Type B pancreatic cell (in vitro differentiated cells): Measurements from ENCODE around the gene LRRN2. TPM values are rescaled to one million over a fixed set of nuclear protein-coding genes. Genes with fewer than 3 reads are reported as not detected.

Source experiments
- DNase-seq: peaks from one replicate; pipeline ENCODE4 v3.0.0; 2021; ENCODE audit warnings: mixed read lengths; ENCODE audit not compliant: unreplicated experiment; ENCODE audit errors: extremely low spot score
- H3K27ac Mint-ChIP-seq: 2 replicates; pipeline ENCODE4 v1.8.0; 2021; ENCODE audit warnings: mild to moderate bottlenecking, mixed read lengths
- H3K27me3 Mint-ChIP-seq: 2 replicates; pipeline ENCODE4 v1.8.0; 2021; ENCODE audit warnings: mixed read lengths
- H3K36me3 Mint-ChIP-seq: 2 replicates; pipeline ENCODE4 v1.8.0; 2021; ENCODE audit warnings: mixed read lengths
- H3K4me1 Mint-ChIP-seq: one replicate; pipeline ENCODE4 v1.8.0; 2021; ENCODE audit warnings: mixed read lengths; ENCODE audit not compliant: unreplicated experiment
- H3K4me3 Mint-ChIP-seq: 2 replicates; pipeline ENCODE4 v1.8.0; 2021; ENCODE audit warnings: mild to moderate bottlenecking, mixed read lengths
- H3K9me3 Mint-ChIP-seq: 2 replicates; pipeline ENCODE4 v1.8.0; 2021; ENCODE audit warnings: mixed read lengths
- CTCF ChIP-seq: fragments of 200-600 bp; sonication (generic); conservative IDR thresholded peaks from 2 replicates; pipeline ENCODE4 v1.5.0; 2021; ENCODE audit warnings: antibody characterized with exemption, mild to moderate bottlenecking
- total RNA-seq: library from RNA; stranded (reverse); gene quantifications from 2 replicates; pipeline ENCODE4 v1.2.1, GENCODE V29; 2021; ENCODE audit warnings: low replicate concordance

Gene LRRN2
- total RNA-seq, 1 donor from 2014 or later: 19.0 TPM

- Mint-ChIP-seq H3K9me3 (no peaks in the 10 kb centered on the region), H3K27ac (no peak overlapping the region), H3K4me3 (no peak overlapping the region), H3K36me3 (no peaks in the 10 kb centered on the region), H3K27me3 (peaks cover 69% of the 10 kb centered on the region), H3K4me1 (peaks cover 25% of the 10 kb centered on the region)
- no peak for DNase-seq
- TF ChIP-seq CTCF: no peak
These were observed 25.8 kb upstream of the LRRN2 start for GRCh38 chr1:204711103-204711946.

- no peak for DNase-seq
- Mint-ChIP-seq H3K9me3 (no peaks in the 10 kb centered on the region), H3K27me3 (peaks cover 68% of the 10 kb centered on the region), H3K4me1 (peaks cover 29% of the 10 kb centered on the region), H3K36me3 (no peaks in the 10 kb centered on the region), H3K4me3 (no peak overlapping the region), H3K27ac (no peak overlapping the region)
- no peak for TF ChIP-seq CTCF
These were observed 24.7 kb upstream of the LRRN2 start for GRCh38 chr1:204709960-204710912.

- DNase-seq: no peak
- Mint-ChIP-seq H3K4me1 (peaks cover 24% of the 10 kb centered on the region), H3K27me3 (peaks cover 63% of the 10 kb centered on the region), H3K9me3 (no peaks in the 10 kb centered on the region), H3K36me3 (no peaks in the 10 kb centered on the region), H3K27ac (no peak overlapping the region), H3K4me3 (no peak overlapping the region)
- TF ChIP-seq CTCF: no peak
These were observed 23.5 kb upstream of the LRRN2 start for GRCh38 chr1:204709021-204709420.

- Mint-ChIP-seq H3K27me3 (peaks cover 43% of the 10 kb centered on the region), H3K27ac (no peak overlapping the region), H3K9me3 (no peaks in the 10 kb centered on the region), H3K36me3 (no peaks in the 10 kb centered on the region), H3K4me1 (peaks cover 15% of the 10 kb centered on the region), H3K4me3 (no peak overlapping the region)
- no peak for DNase-seq
- no peak for TF ChIP-seq CTCF
These were observed 21.4 kb upstream of the LRRN2 start for GRCh38 chr1:204706838-204707509.
